WTC11 (cell line): Measurements from ENCODE around the gene TSPAN4. TPM values are rescaled to one million over a fixed set of nuclear protein-coding genes. Genes with fewer than 3 reads are reported as not detected.
A peak's percentile ranks its signal among the peaks of the same experiment; 100 is the strongest.

ENCODE experiments used
- ATAC-seq: fragments of 200-7000 bp; cut with Tn5 transposase; 2 replicates; pipeline ENCODE4 v1.10.0; 2021; ENCODE audit warnings: mild to moderate bottlenecking, moderate library complexity
- CTCF ChIA-PET: fragments of 300-600 bp; sonication (Branson Sonifier 250); formaldehyde crosslinking; loops from one replicate; lab custom pipeline; 2021; ENCODE audit warnings: antibody characterized with exemption; lab: Charles Lee
- POLR2A ChIA-PET: fragments of 350-600 bp; sonication (Branson Sonifier 250); formaldehyde crosslinking; loops from one replicate; lab custom pipeline; 2021; ENCODE audit warnings: antibody characterized with exemption; lab: Charles Lee
- DNase-seq: peaks from one replicate; pipeline ENCODE4 v3.0.0; 2021; ENCODE audit warnings: low spot score
- H3K27ac Mint-ChIP-seq: 2 replicates; pipeline ENCODE4 v1.8.0; 2021; ENCODE audit warnings: mixed read lengths
- H3K27me3 Mint-ChIP-seq: 2 replicates; pipeline ENCODE4 v1.8.0; 2021; ENCODE audit warnings: low read depth, mild to moderate bottlenecking, moderate library complexity, mixed read lengths
- H3K36me3 Mint-ChIP-seq: 2 replicates; pipeline ENCODE4 v1.8.0; 2021; ENCODE audit warnings: mixed read lengths
- H3K4me1 Mint-ChIP-seq: 2 replicates; pipeline ENCODE4 v1.8.0; 2022; ENCODE audit warnings: mixed read lengths
- H3K4me3 Mint-ChIP-seq: 2 replicates; pipeline ENCODE4 v1.8.0; 2021; ENCODE audit warnings: mild to moderate bottlenecking, moderate library complexity, mixed read lengths
- H3K9me3 Mint-ChIP-seq: 2 replicates; pipeline ENCODE4 v1.8.0; 2021; ENCODE audit warnings: mixed read lengths
- EMX1 ChIP-seq: fragments of 250-450 bp; sonication (Bioruptor Pico); IDR thresholded peaks from 2 replicates; pipeline ENCODE4 v1.8.0; 2021; ENCODE audit warnings: mild to moderate bottlenecking
- FOXK1 ChIP-seq: sonication (generic); formaldehyde crosslinking; IDR thresholded peaks from 2 replicates; pipeline ENCODE4 v1.8.0; 2022; ENCODE audit warnings: mild to moderate bottlenecking, moderate library complexity, missing genetic modification reagents
- GRHL2 ChIP-seq: fragments of 250-450 bp; sonication (Bioruptor Pico); IDR thresholded peaks from 2 replicates; pipeline ENCODE4 v1.8.0; 2022; ENCODE audit warnings: mild to moderate bottlenecking, moderate library complexity; ENCODE audit not compliant: insufficient replicate concordance, severe bottlenecking
- JAZF1 ChIP-seq: fragments of 250-450 bp; sonication (Bioruptor Pico); IDR thresholded peaks from 2 replicates; pipeline ENCODE4 v1.9.0; 2021; ENCODE audit warnings: moderate library complexity, mild to moderate bottlenecking, inconsistent platforms
- KAT7 ChIP-seq: sonication (generic); formaldehyde crosslinking; IDR thresholded peaks from 2 replicates; pipeline ENCODE4 v1.8.1; 2023; ENCODE audit warnings: missing genetic modification reagents, mild to moderate bottlenecking, borderline replicate concordance
- MYBL2 ChIP-seq: sonication (generic); formaldehyde crosslinking; IDR thresholded peaks from 2 replicates; pipeline ENCODE4 v1.8.1; 2023; ENCODE audit warnings: mild to moderate bottlenecking, moderate library complexity, missing genetic modification reagents
- NFE2L1 ChIP-seq: sonication (generic); formaldehyde crosslinking; IDR thresholded peaks from 2 replicates; pipeline ENCODE4 v1.8.1; 2023; ENCODE audit warnings: missing genetic modification reagents
- total RNA-seq: library from RNA; stranded (reverse); gene quantifications from 3 replicates; pipeline ENCODE4 v1.2.3, GENCODE V29; 2021
- TF ChIP-seq, protein P1 (sequence below): sonication (generic); formaldehyde crosslinking; IDR thresholded peaks from 2 replicates; pipeline ENCODE4 v1.8.0; 2023; ENCODE audit warnings: mild to moderate bottlenecking, missing genetic modification reagents
- TF ChIP-seq, protein P2 (sequence below): sonication (generic); formaldehyde crosslinking; IDR thresholded peaks from 2 replicates; pipeline ENCODE4 v1.8.1; 2022; ENCODE audit warnings: mild to moderate bottlenecking, missing genetic modification reagents, moderate library complexity, borderline replicate concordance
- TF ChIP-seq, protein P3 (sequence below): sonication (generic); formaldehyde crosslinking; IDR thresholded peaks from 2 replicates; pipeline ENCODE4 v1.8.1; 2022; ENCODE audit warnings: missing genetic modification reagents, borderline replicate concordance
- TF ChIP-seq, protein P4 (sequence below): fragments of 200-600 bp; IDR thresholded peaks from 2 replicates; pipeline ENCODE4 v1.8.0; 2022; ENCODE audit warnings: antibody characterized with exemption
- TF ChIP-seq, protein P5 (sequence below): fragments of 250-450 bp; sonication (Bioruptor Pico); IDR thresholded peaks from 2 replicates; pipeline ENCODE4 v1.9.0; 2021; ENCODE audit warnings: mild to moderate bottlenecking

Gene TSPAN4
- total RNA-seq, 1 experiment from 2014 or later: 94.3 TPM

DNA sequence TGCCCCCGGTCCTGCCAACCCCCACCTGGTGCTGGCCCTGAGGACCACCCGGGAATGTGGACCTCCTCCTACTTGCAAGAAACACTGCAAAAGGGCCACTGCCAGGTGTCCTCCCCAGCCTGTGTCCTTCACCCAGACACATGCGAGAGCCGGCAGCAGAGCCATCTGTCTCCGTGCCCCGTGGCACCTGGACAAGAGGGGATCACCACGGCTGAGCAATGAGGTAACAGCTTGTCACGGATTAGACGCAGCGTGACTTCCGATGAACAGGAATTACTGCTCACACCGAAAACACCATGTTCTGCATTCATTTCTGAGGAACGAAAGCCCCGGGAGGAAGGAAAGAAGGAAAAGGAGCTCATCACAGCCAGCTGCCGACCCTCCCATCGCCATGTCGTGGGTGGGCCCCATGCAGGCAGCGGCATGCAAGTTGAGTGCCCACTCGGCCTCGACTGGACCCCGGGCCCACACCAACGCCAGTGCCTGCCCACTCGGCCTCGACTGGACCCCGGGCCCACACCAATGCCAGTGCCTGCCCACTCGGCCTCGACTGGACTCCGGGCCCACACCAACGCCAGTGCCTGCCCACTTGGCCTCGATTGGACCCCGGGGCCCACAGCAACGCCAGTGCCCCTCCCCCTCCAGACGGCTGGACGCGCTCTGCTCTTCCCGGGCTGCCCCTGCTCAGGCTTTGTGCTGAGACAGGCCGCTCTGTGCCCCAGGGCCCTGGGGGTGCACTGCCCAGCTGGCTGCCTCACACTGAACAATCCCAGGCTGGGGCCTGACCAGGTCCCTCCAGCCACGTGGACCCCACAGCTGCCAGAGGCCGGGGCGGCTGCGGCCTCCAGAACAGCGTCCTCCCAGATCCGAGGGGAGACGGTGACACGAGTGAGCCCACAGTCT, 45.9 kb downstream of the TSPAN4 start:
- Mint-ChIP-seq H3K36me3 (peaks cover 16% of the 10 kb centered on the region), H3K4me1 (no peaks in the 10 kb centered on the region), H3K27ac (no peak overlapping the region), H3K27me3 (no peaks in the 10 kb centered on the region)
- CTCF ChIA-PET: interaction anchor here (0.6 to 1.5 kb wide), 2 partner anchors 10 to 80 kb away, joined by 3 to 4 read pairs; no protein-coding TSS in a partner anchor
- POLR2A ChIA-PET: no interaction called here
- TF ChIP-seq, protein P1, sequence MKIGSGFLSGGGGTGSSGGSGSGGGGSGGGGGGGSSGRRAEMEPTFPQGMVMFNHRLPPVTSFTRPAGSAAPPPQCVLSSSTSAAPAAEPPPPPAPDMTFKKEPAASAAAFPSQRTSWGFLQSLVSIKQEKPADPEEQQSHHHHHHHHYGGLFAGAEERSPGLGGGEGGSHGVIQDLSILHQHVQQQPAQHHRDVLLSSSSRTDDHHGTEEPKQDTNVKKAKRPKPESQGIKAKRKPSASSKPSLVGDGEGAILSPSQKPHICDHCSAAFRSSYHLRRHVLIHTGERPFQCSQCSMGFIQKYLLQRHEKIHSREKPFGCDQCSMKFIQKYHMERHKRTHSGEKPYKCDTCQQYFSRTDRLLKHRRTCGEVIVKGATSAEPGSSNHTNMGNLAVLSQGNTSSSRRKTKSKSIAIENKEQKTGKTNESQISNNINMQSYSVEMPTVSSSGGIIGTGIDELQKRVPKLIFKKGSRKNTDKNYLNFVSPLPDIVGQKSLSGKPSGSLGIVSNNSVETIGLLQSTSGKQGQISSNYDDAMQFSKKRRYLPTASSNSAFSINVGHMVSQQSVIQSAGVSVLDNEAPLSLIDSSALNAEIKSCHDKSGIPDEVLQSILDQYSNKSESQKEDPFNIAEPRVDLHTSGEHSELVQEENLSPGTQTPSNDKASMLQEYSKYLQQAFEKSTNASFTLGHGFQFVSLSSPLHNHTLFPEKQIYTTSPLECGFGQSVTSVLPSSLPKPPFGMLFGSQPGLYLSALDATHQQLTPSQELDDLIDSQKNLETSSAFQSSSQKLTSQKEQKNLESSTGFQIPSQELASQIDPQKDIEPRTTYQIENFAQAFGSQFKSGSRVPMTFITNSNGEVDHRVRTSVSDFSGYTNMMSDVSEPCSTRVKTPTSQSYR (CRISPR knock-in tag): no peak
- TF ChIP-seq NFE2L1 (CRISPR knock-in tag) (no peak), GRHL2 (no peak)
- TF ChIP-seq, all 79 proteins: peak for 0
- no peak for DNase-seq
- no peak for ATAC-seq
- Mint-ChIP-seq H3K4me3 (no peak overlapping the region), H3K9me3 (no peaks in the 10 kb centered on the region)

DNA sequence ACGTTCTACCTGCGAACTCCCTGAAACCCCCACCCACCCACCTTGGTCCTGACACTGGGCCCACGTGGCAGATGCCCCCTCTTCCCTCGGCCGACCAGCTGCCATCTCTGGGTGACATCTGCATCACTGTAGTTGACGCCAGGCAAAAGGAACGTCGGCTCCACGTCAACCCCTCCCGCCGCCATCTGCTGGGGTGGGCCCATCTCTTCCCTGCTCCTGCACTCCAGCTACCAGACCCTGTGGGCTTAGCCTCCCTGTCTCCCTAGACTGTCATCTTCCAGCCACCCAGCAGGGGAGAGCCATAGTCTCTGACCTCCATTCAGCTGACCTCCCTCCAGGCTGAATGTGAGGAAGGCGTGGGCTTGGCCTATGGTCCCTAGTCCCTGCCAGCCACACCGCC, 46.6 kb downstream of the TSPAN4 start:
- DNase-seq: no peak
- Mint-ChIP-seq H3K4me3 (no peak overlapping the region), H3K4me1 (no peaks in the 10 kb centered on the region), H3K9me3 (no peaks in the 10 kb centered on the region), H3K36me3 (peaks cover 16% of the 10 kb centered on the region), H3K27me3 (no peaks in the 10 kb centered on the region), H3K27ac (peak overlapping the region; percentile 83)
- TF ChIP-seq KAT7 (CRISPR knock-in tag) (no peak), JAZF1 (CRISPR knock-in tag) (no peak), EMX1 (no peak), MYBL2 (CRISPR knock-in tag) (no peak), FOXK1 (CRISPR knock-in tag) (no peak)
- TF ChIP-seq, protein P2, sequence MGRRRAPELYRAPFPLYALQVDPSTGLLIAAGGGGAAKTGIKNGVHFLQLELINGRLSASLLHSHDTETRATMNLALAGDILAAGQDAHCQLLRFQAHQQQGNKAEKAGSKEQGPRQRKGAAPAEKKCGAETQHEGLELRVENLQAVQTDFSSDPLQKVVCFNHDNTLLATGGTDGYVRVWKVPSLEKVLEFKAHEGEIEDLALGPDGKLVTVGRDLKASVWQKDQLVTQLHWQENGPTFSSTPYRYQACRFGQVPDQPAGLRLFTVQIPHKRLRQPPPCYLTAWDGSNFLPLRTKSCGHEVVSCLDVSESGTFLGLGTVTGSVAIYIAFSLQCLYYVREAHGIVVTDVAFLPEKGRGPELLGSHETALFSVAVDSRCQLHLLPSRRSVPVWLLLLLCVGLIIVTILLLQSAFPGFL (CRISPR knock-in tag): no peak
- TF ChIP-seq, protein P3, sequence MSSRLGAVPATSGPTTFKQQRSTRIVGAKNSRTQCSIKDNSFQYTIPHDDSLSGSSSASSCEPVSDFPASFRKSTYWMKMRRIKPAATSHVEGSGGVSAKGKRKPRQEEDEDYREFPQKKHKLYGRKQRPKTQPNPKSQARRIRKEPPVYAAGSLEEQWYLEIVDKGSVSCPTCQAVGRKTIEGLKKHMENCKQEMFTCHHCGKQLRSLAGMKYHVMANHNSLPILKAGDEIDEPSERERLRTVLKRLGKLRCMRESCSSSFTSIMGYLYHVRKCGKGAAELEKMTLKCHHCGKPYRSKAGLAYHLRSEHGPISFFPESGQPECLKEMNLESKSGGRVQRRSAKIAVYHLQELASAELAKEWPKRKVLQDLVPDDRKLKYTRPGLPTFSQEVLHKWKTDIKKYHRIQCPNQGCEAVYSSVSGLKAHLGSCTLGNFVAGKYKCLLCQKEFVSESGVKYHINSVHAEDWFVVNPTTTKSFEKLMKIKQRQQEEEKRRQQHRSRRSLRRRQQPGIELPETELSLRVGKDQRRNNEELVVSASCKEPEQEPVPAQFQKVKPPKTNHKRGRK (CRISPR knock-in tag): no peak
- TF ChIP-seq, protein P4, sequence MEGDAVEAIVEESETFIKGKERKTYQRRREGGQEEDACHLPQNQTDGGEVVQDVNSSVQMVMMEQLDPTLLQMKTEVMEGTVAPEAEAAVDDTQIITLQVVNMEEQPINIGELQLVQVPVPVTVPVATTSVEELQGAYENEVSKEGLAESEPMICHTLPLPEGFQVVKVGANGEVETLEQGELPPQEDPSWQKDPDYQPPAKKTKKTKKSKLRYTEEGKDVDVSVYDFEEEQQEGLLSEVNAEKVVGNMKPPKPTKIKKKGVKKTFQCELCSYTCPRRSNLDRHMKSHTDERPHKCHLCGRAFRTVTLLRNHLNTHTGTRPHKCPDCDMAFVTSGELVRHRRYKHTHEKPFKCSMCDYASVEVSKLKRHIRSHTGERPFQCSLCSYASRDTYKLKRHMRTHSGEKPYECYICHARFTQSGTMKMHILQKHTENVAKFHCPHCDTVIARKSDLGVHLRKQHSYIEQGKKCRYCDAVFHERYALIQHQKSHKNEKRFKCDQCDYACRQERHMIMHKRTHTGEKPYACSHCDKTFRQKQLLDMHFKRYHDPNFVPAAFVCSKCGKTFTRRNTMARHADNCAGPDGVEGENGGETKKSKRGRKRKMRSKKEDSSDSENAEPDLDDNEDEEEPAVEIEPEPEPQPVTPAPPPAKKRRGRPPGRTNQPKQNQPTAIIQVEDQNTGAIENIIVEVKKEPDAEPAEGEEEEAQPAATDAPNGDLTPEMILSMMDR: no peak
- TF ChIP-seq, protein P5, sequence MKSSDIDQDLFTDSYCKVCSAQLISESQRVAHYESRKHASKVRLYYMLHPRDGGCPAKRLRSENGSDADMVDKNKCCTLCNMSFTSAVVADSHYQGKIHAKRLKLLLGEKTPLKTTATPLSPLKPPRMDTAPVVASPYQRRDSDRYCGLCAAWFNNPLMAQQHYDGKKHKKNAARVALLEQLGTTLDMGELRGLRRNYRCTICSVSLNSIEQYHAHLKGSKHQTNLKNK (CRISPR knock-in tag): no peak
- ChIA-PET CTCF (interaction anchor here (0.6 to 1.5 kb wide), 2 partner anchors 9 to 79 kb away, joined by 3 to 4 read pairs; no protein-coding TSS in a partner anchor), POLR2A (no interaction called here)
- ATAC-seq: no peak
